ENCODE data around the gene FDXR. TPM values are rescaled to one million over a fixed set of nuclear protein-coding genes. Genes with fewer than 3 reads are reported as not detected.

FDXR gene
- total and polyA plus RNA-seq, 9 of the 15 experiments (the other 6 are each of a cell fraction or from before 2014, with no cell fraction given), result 0.89 to 70.7 (median 30.9) TPM

DNA sequence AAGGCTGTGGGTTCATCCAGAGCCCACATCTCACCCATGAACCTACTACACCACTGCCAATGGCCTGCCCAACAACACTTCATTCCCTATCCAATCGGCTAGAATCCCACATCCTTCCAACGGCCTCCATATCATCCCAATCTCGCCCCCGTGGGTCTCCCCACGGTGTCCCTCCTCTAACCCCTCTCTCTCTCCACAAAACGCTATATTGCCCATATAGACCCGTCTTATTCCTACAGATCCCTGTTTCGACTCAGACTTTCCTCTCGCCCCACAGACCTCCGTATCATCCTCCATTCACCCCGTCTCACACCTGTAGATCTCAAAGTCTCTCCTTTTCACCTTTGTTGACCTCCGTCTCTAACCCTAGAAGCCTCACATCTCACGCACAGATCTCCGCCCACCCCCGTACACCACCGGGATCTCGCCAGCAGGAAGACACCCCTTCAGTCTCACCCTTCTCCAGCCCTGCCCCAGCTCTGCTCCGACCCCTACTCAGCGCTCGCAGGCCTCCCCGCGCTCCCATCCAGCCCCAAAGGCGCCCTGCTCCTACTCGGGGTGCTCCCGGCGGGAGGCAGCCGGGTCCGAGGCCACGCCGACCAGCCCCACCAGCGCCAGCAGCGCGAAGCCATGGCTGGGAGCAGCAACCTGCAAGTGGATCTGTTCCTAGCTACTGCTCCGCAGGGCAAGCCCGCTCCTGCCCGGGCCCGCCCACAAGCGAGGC is at the start of gene FDXR (continued):
- TF ChIP-seq, protein P1, sequence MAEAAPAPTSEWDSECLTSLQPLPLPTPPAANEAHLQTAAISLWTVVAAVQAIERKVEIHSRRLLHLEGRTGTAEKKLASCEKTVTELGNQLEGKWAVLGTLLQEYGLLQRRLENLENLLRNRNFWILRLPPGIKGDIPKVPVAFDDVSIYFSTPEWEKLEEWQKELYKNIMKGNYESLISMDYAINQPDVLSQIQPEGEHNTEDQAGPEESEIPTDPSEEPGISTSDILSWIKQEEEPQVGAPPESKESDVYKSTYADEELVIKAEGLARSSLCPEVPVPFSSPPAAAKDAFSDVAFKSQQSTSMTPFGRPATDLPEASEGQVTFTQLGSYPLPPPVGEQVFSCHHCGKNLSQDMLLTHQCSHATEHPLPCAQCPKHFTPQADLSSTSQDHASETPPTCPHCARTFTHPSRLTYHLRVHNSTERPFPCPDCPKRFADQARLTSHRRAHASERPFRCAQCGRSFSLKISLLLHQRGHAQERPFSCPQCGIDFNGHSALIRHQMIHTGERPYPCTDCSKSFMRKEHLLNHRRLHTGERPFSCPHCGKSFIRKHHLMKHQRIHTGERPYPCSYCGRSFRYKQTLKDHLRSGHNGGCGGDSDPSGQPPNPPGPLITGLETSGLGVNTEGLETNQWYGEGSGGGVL (CRISPR knock-in tag; IDR thresholded peaks at IDR 0.05), result no peak
- TF ChIP-seq, protein P2, sequence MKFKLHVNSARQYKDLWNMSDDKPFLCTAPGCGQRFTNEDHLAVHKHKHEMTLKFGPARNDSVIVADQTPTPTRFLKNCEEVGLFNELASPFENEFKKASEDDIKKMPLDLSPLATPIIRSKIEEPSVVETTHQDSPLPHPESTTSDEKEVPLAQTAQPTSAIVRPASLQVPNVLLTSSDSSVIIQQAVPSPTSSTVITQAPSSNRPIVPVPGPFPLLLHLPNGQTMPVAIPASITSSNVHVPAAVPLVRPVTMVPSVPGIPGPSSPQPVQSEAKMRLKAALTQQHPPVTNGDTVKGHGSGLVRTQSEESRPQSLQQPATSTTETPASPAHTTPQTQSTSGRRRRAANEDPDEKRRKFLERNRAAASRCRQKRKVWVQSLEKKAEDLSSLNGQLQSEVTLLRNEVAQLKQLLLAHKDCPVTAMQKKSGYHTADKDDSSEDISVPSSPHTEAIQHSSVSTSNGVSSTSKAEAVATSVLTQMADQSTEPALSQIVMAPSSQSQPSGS (CRISPR knock-in tag; IDR thresholded peaks at IDR 0.05), result no peak
- no peak for TF ChIP-seq MEIS2 (IDR thresholded peaks at IDR 0.05; ENCODE audit: partially characterized antibody)
- peak; percentile 40; the same call in 1 of the 2 replicates for TF ChIP-seq ARID1B (IDR thresholded peaks at IDR 0.05)
- TF ChIP-seq, protein P3, sequence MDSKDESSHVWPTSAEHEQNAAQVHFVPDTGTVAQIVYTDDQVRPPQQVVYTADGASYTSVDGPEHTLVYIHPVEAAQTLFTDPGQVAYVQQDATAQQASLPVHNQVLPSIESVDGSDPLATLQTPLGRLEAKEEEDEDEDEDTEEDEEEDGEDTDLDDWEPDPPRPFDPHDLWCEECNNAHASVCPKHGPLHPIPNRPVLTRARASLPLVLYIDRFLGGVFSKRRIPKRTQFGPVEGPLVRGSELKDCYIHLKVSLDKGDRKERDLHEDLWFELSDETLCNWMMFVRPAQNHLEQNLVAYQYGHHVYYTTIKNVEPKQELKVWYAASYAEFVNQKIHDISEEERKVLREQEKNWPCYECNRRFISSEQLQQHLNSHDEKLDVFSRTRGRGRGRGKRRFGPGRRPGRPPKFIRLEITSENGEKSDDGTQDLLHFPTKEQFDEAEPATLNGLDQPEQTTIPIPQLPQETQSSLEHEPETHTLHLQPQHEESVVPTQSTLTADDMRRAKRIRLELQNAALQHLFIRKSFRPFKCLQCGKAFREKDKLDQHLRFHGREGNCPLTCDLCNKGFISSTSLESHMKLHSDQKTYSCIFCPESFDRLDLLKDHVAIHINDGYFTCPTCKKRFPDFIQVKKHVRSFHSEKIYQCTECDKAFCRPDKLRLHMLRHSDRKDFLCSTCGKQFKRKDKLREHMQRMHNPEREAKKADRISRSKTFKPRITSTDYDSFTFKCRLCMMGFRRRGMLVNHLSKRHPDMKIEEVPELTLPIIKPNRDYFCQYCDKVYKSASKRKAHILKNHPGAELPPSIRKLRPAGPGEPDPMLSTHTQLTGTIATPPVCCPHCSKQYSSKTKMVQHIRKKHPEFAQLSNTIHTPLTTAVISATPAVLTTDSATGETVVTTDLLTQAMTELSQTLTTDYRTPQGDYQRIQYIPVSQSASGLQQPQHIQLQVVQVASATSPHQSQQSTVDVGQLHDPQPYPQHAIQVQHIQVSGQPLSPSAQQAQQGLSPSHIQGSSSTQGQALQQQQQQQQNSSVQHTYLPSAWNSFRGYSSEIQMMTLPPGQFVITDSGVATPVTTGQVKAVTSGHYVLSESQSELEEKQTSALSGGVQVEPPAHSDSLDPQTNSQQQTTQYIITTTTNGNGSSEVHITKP (IDR thresholded peaks at IDR 0.05; ENCODE audit: partially characterized antibody), result no peak
- TF ChIP-seq ZNF436 (CRISPR knock-in tag; IDR thresholded peaks at IDR 0.05), result no peak
- TF ChIP-seq POLR2B (IDR thresholded peaks at IDR 0.05; ENCODE audit: low read depth, partially characterized antibody), result peak; percentile 94
- no peak for TF ChIP-seq NR3C1 (CRISPR knock-in tag; IDR thresholded peaks at IDR 0.05)
- TF ChIP-seq SMARCE1 (IDR thresholded peaks at IDR 0.05), result peak; percentile 57; the same call in 1 of the 2 replicates
- no peak for TF ChIP-seq BRF1 (IDR thresholded peaks at IDR 0.05; ENCODE audit: borderline replicate concordance, extremely low read depth, insufficient read length)
- TF ChIP-seq ETS2 (tag; IDR thresholded peaks at IDR 0.05; ENCODE audit: borderline replicate concordance, poor library complexity, severe bottlenecking), result no peak
- TF ChIP-seq RBM39 (optimal IDR thresholded peaks at IDR 0.05; ENCODE audit: low read depth, low read length), result no peak
- TF ChIP-seq HEY1 (CRISPR knock-in tag; IDR thresholded peaks at IDR 0.05; ENCODE audit: borderline replicate concordance), result no peak
- peak; percentile 91 for TF ChIP-seq KDM5B (IDR thresholded peaks at IDR 0.05; ENCODE audit: insufficient replicate concordance, low read depth, low read length)
- TF ChIP-seq JUNB (CRISPR knock-in tag; conservative IDR thresholded peaks at IDR 0.05), result no peak
